H9 (cell line): ENCODE data around the gene ZNF92. TPM values are rescaled to one million over a fixed set of nuclear protein-coding genes. Genes with fewer than 3 reads are reported as not detected.

ENCODE experiments used
- DNase-seq: peaks from one replicate; pipeline ENCODE4 v3.0.0-alpha.2; 2017
- H2AFZ ChIP-seq: one replicate; pipeline ENCODE4 v1.6.1; 2013; ENCODE audit warnings: mild to moderate bottlenecking, low read length, control low read depth, moderate library complexity
- H2AK5ac ChIP-seq: 2 replicates; pipeline ENCODE4 v1.6.1; 2013; ENCODE audit warnings: low read length, control low read depth, mixed read lengths; ENCODE audit not compliant: insufficient read length
- H2BK120ac ChIP-seq: one replicate; pipeline ENCODE4 v1.6.1; 2013; ENCODE audit warnings: low read depth, mild to moderate bottlenecking, low read length, control low read depth, inconsistent platforms; ENCODE audit not compliant: poor library complexity, severe bottlenecking
- H2BK12ac ChIP-seq: 2 replicates; pipeline ENCODE4 v1.6.1; 2013; ENCODE audit warnings: low read length, control low read depth, mixed read lengths, low read depth; ENCODE audit not compliant: insufficient read length
- H2BK15ac ChIP-seq: 2 replicates; pipeline ENCODE4 v1.6.1; 2013; ENCODE audit warnings: low read depth, low read length, control low read depth
- H2BK20ac ChIP-seq: one replicate; pipeline ENCODE4 v1.6.1; 2013; ENCODE audit warnings: low read depth, mild to moderate bottlenecking, low read length, control low read depth, inconsistent platforms; ENCODE audit not compliant: poor library complexity, severe bottlenecking
- H2BK5ac ChIP-seq: 2 replicates; pipeline ENCODE4 v1.6.1; 2013; ENCODE audit warnings: low read length, control low read depth, mixed read lengths; ENCODE audit not compliant: insufficient read length
- H3K14ac ChIP-seq: 2 replicates; pipeline ENCODE4 v1.6.1; 2013; ENCODE audit warnings: low read length, control low read depth; ENCODE audit not compliant: insufficient read depth
- H3K18ac ChIP-seq: 2 replicates; pipeline ENCODE4 v1.6.1; 2013; ENCODE audit warnings: low read depth, mild to moderate bottlenecking, mixed read lengths, low read length, control low read depth; ENCODE audit not compliant: insufficient read length
- H3K23ac ChIP-seq: 2 replicates; pipeline ENCODE4 v1.6.1; 2013; ENCODE audit warnings: low read length, control low read depth, mixed read lengths, low read depth; ENCODE audit not compliant: insufficient read length
- H3K23me2 ChIP-seq: 2 replicates; pipeline ENCODE4 v1.6.1; 2013; ENCODE audit warnings: low read depth, mild to moderate bottlenecking, mixed read lengths, low read length, control low read depth; ENCODE audit not compliant: insufficient read length, poor library complexity, severe bottlenecking
- H3K27ac ChIP-seq: 2 replicates; pipeline ENCODE4 v1.5.1; 2013; ENCODE audit warnings: low read length, control low read depth, mixed read lengths, low read depth; ENCODE audit not compliant: insufficient read length
- H3K27me3 ChIP-seq: 2 replicates; pipeline ENCODE4 v1.6.1; 2013; ENCODE audit warnings: low read length, control low read depth, inconsistent platforms; ENCODE audit not compliant: insufficient read depth
- H3K4ac ChIP-seq: 2 replicates; pipeline ENCODE4 v1.6.1; 2013; ENCODE audit warnings: low read depth, mild to moderate bottlenecking, control low read depth, inconsistent platforms, low read length, moderate library complexity
- H3K4me1 ChIP-seq: 2 replicates; pipeline ENCODE4 v1.6.1; 2013; ENCODE audit warnings: low read length, control low read depth, inconsistent platforms; ENCODE audit not compliant: insufficient read depth
- H3K4me2 ChIP-seq: 2 replicates; pipeline ENCODE4 v1.6.1; 2013; ENCODE audit warnings: low read length, control low read depth, mixed read lengths; ENCODE audit not compliant: insufficient read length, insufficient read depth
- H3K56ac ChIP-seq: 2 replicates; pipeline ENCODE4 v1.6.1; 2013; ENCODE audit warnings: low read depth, mild to moderate bottlenecking, mixed read lengths, low read length, control low read depth; ENCODE audit not compliant: insufficient read length
- H3K79me1 ChIP-seq: 2 replicates; pipeline ENCODE4 v1.6.1; 2013; ENCODE audit warnings: low read depth, mild to moderate bottlenecking, moderate library complexity, low read length, control low read depth, inconsistent platforms; ENCODE audit not compliant: insufficient read depth, poor library complexity, severe bottlenecking
- H3K79me2 ChIP-seq: 2 replicates; pipeline ENCODE4 v1.6.1; 2013; ENCODE audit warnings: low read length, control low read depth, inconsistent platforms; ENCODE audit not compliant: insufficient read depth
- H3K9ac ChIP-seq: 2 replicates; pipeline ENCODE4 v1.6.1; 2013; ENCODE audit warnings: low read length, control low read depth, mixed read lengths; ENCODE audit not compliant: insufficient read length; ENCODE audit errors: extremely low read depth
- H3K9me3 ChIP-seq: one replicate; pipeline ENCODE4 v1.6.1; 2013; ENCODE audit warnings: low read depth, low read length, inconsistent platforms; ENCODE audit not compliant: control insufficient read depth
- H3T11ph ChIP-seq: one replicate; pipeline ENCODE4 v1.6.1; 2013; ENCODE audit warnings: mild to moderate bottlenecking, low read length, control low read depth, inconsistent platforms
- H4K20me1 ChIP-seq: one replicate; pipeline ENCODE4 v1.6.1; 2013; ENCODE audit not compliant: control insufficient read depth, insufficient read length, insufficient read depth
- H4K5ac ChIP-seq: 2 replicates; pipeline ENCODE4 v1.6.1; 2013; ENCODE audit warnings: low read depth, mild to moderate bottlenecking, mixed read lengths, low read length, control low read depth; ENCODE audit not compliant: insufficient read length
- H4K8ac ChIP-seq: replicated peaks from 2 replicates; pipeline ENCODE4 v1.6.1; 2013; ENCODE audit warnings: low read length, control low read depth, mixed read lengths, low read depth; ENCODE audit not compliant: insufficient read length
- H4K91ac ChIP-seq: 2 replicates; pipeline ENCODE4 v1.6.1; 2013; ENCODE audit warnings: low read depth, mild to moderate bottlenecking, moderate library complexity, mixed read lengths, low read length, control low read depth; ENCODE audit not compliant: insufficient read length
- H3K27ac Mint-ChIP-seq, 3 experiments: 2 replicates in 2 of 3; 3 replicates in 1 of 3; pipeline ENCODE4 v1.8.0; 2020 to 2021; ENCODE audit warnings: mixed read lengths in 3 of 3, mild to moderate bottlenecking in 1 of 3, moderate library complexity in 1 of 3
- H3K27me3 Mint-ChIP-seq: 2 replicates; pipeline ENCODE4 v1.8.0; 2021; ENCODE audit warnings: low read depth, mild to moderate bottlenecking, moderate library complexity, mixed read lengths
- H3K36me3 Mint-ChIP-seq, 3 experiments: 2 replicates in 2 of 3; 3 replicates in 1 of 3; pipeline ENCODE4 v1.8.0; 2020 to 2021; ENCODE audit warnings: low read depth in 3 of 3, mixed read lengths in 3 of 3; ENCODE audit not compliant: insufficient read depth in 1 of 3
- H3K4me1 Mint-ChIP-seq, 2 experiments: 2 replicates each; pipeline ENCODE4 v1.8.0; 2020; ENCODE audit warnings: mixed read lengths in 2 of 2
- H3K4me3 Mint-ChIP-seq, 2 experiments: 2 replicates in 1 of 2; 3 replicates in 1 of 2; pipeline ENCODE4 v1.8.0; 2020 to 2021; ENCODE audit warnings: mild to moderate bottlenecking in 2 of 2, mixed read lengths in 2 of 2, moderate library complexity in 1 of 2
- H3K9me3 Mint-ChIP-seq, 2 experiments: 2 replicates in 1 of 2; 3 replicates in 1 of 2; pipeline ENCODE4 v1.8.0; 2020; ENCODE audit warnings: mild to moderate bottlenecking in 2 of 2, mixed read lengths in 2 of 2, moderate library complexity in 1 of 2
- CTCF ChIP-seq: fragments of 200-600 bp; sonication (generic); conservative IDR thresholded peaks from 3 replicates; pipeline ENCODE4 v1.8.0; 2021; ENCODE audit warnings: antibody characterized with exemption, mild to moderate bottlenecking
- WGBS: extraction: QIAGEN DNeasy Blood & Tissue Kit; methylation state at CpG from one replicate; pipeline ENCODE4 v1.1.7; 2013; ENCODE audit warnings: missing lambda C conversion rate, low lambda C conversion rate, mixed read lengths; ENCODE audit not compliant: insufficient read length; ENCODE audit errors: extremely low coverage; 5-methylcytosine and 5-hydroxymethylcytosine counted together
- total RNA-seq: library from RNA; stranded (reverse); gene quantifications from 2 replicates; pipeline ENCODE4 v1.2.1, GENCODE V29; 2021

Gene ZNF92
- total RNA-seq, 1 experiment from 2014 or later, result 32.4 TPM

- Histone ChIP-seq H3K27ac (no peak overlapping the region), H3K4me1 (no peaks in the 10 kb centered on the region)
These were observed 70.7 kb downstream of the ZNF92 start for GRCh38 chr7:65444205-65444842.

More at GRCh38 chr7:65444205-65444842, 70.7 kb downstream of the ZNF92 start:
- H2AK5ac ChIP-seq, result no peak overlapping the region
- no peak overlapping the region for H2BK15ac ChIP-seq
- no peak overlapping the region for H4K5ac ChIP-seq
- Mint-ChIP-seq H3K9me3 (peaks cover 44 to 53% of the 10 kb centered on the region in 2 experiments), H3K4me1 (no peaks in the 10 kb centered on the region), H3K27me3 (peaks cover 3% of the 10 kb centered on the region; the same call in 1 of the 2 replicates), H3K36me3 (peaks cover 2 to 16% (median 10%) of the 10 kb centered on the region in 3 experiments), H3K27ac (no peak overlapping the region), H3K4me3 (no peak overlapping the region)
- no peak overlapping the region for H2AFZ ChIP-seq
- no peak overlapping the region for H2BK12ac ChIP-seq
- H3K56ac ChIP-seq, result no peak overlapping the region
- H2BK120ac ChIP-seq, result no peak overlapping the region
- H2BK5ac ChIP-seq, result no peak overlapping the region
- no peak overlapping the region for H3K23ac ChIP-seq
- H3K14ac ChIP-seq, result no peak overlapping the region
- H4K91ac ChIP-seq, result no peak overlapping the region
- no peaks in the 10 kb centered on the region for H3K27me3 ChIP-seq
- H4K8ac ChIP-seq, result no peak overlapping the region
- WGBS, result no CpG with 5 or more reads among the region's 1 CpG
- H3K4ac ChIP-seq, result no peak overlapping the region
- no peak overlapping the region for H3K4me2 ChIP-seq
- peaks cover 19% of the 10 kb centered on the region for H3K9me3 ChIP-seq
- no peaks in the 10 kb centered on the region for H3K79me2 ChIP-seq
- H3K9ac ChIP-seq, result no peak overlapping the region
- no peak for DNase-seq
- H3K79me1 ChIP-seq, result no peaks in the 10 kb centered on the region
- no peak overlapping the region for H3T11ph ChIP-seq
- no peak for TF ChIP-seq CTCF
- H4K20me1 ChIP-seq, result no peaks in the 10 kb centered on the region
- no peak overlapping the region for H2BK20ac ChIP-seq
- no peak overlapping the region for H3K18ac ChIP-seq
- H3K23me2 ChIP-seq, result no peaks in the 10 kb centered on the region
